HUDEP-2 (cell line): Measurements from ENCODE around the gene SLC4A8.
"Not testable (repeated sequence)": the region's sequence is repeated elsewhere in the genome, so short reads cannot be mapped to it uniquely, and the experiment has no call there.

ENCODE experiments used
- DNase-seq, 76 experiments: peaks; one replicate each; lab custom pipeline; 2025; ENCODE audit not compliant: unreplicated experiment in 76 of 76; lab: John Stamatoyannopoulos, UW

The SLC4A8 gene

GRCh38 chr12:51421266-51421884, 3.3 kb upstream of the SLC4A8 start:
- DNase-seq: peak in 43 of 76 experiments; percentile 3 to 69 (median 34)

GRCh38 chr12:51424094-51424661, 453 bp upstream of the SLC4A8 start:
- DNase-seq: no peak

- no peak for DNase-seq
These were observed 3.6 kb downstream of the SLC4A8 start for GRCh38 chr12:51428256-51428655.

- DNase-seq: no peak
These were observed 5.1 kb downstream of the SLC4A8 start for GRCh38 chr12:51429700-51430099.

- no peak for DNase-seq
These were observed 5.7 kb downstream of the SLC4A8 start for GRCh38 chr12:51430196-51430895.

- no peak for DNase-seq
These were observed 8.3 kb downstream of the SLC4A8 start for GRCh38 chr12:51432921-51433320.

GRCh38 chr12:51434305-51434704, 9.7 kb downstream of the SLC4A8 start:
- no peak for DNase-seq

DNA sequence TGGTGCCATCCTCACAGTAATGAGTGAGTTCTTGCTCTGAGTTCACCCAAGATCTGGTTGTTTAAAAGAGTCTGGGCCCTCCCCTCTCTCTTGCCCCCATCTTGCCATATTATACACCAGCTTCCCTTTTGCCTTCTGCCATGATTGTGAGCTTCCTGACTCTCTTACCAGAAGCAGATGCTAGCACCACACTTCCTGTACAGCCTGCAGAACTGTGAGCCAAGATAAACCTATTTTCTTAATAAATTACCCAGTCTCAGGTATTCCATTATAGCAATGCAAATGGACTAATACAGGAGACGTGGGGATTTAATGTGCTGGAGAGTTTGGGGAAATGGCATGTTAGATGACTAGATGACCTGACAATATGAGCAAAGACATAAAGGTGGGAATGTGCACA, 12.8 kb downstream of the SLC4A8 start:
- no peak for DNase-seq

GRCh38 chr12:51439330-51439729, 14.7 kb downstream of the SLC4A8 start:
- no peak for DNase-seq

DNA sequence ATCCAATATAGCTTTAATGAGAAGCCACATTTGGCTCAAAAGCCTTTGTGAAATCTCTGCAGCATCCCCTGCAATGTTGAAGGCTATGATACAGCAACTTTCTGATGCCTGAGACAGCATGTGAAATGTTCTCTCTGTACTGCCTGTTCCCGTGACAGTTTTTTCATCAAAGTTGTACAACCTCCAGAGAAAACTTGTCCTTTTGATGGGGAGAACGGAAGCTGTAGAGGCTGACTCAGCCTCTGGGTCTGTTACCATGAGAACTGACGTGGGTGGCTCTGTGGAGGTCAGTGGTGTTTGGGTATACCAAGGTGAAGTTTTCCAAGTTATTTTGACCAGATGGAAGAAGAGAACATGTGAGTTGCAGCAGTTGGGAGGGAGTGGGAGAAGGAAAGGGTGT, 17.0 kb downstream of the SLC4A8 start:
- DNase-seq: no peak

DNA sequence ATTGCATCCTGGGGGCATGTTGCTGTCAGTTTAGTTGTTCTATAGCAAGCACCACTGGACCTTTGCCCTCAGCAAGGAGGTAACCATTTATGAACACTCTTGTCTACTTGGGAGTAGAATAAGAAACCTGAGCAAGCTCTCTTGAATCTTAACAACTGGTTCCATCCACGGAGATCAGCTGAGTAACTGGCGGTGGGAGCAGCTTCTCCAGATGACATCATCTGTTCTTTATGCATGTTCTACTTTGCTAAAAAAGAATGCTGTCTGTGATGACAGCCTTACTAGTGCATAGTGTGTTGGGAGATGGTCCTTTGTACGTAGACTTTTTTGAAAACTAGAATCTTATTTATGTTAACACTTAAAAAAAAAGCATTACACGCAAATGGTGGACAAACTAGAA, 17.7 kb downstream of the SLC4A8 start:
- no peak for DNase-seq

DNA sequence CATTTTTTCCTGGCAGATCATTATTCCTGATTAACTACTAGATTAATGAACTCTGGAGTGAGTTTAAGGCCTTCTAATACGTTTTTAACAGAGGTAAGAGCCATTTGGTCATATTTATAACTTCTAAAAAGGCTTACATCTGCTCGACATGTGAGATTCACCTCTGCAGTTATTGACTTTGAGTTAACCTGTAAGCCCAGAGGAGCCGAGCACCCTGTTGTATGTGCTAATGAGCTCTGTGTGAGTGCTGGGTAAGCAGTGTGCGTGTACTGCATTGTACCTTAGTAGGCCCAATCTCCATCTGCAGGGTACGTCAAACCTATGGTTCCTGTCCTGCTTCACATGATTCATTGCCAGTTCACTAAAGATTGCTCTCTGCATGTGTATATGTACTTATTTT, 18.9 kb downstream of the SLC4A8 start:
- DNase-seq: no peak

DNA sequence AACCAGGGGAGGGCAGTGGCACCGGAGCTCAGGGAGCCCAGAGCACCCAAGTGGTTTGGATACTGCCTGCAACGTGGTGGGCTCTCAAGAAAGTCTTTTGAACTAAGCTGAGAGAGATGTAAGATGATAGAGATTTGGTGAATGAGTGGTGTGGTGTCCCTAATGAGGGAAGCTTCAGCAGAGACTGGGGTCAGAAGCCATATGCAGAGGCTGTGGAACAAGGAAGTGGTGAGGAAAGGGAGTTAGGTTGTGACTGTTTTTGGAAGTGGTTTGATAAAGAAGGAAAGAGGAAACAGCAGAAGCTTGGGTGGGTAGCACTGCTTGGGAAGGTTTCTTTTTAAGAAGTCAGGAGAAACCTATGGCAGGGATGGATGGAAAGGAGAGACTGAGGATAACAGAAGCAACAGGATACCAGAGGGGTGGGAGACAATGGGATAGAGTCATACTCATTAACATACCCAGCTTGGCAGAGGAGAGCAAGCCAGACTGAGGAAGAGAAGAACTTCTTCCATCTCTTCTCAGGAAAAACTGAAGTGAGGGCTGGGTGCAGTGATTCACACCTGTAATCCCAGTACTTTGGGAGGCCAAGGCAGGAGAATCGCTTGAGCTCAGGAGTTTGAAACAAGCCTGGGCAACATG, 24.1 kb downstream of the SLC4A8 start:
- DNase-seq: no peak

GRCh38 chr12:51449580-51450246, 25.1 kb downstream of the SLC4A8 start:
- DNase-seq: no peak

GRCh38 chr12:51450333-51450732, 25.7 kb downstream of the SLC4A8 start:
- no peak for DNase-seq

DNA sequence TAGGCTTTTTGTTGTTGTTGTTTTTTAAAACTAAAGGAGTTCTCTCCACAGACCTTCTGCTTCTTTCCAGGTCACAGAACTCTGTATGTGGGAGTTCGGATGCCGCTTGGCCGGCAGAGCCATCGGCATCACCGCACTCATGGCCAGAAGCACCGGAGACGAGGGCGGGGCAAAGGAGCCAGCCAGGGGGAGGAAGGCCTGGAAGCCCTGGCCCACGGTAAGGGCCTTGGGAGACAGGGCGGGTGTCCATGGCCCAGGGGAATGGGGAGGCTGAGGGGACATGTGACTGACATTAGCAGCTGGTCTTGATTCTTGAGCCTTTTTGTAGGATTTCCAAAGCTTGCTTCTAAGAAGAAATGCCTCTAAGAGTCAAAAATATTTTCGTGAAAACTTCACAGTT, 26.2 kb downstream of the SLC4A8 start:
- no peak for DNase-seq

DNA sequence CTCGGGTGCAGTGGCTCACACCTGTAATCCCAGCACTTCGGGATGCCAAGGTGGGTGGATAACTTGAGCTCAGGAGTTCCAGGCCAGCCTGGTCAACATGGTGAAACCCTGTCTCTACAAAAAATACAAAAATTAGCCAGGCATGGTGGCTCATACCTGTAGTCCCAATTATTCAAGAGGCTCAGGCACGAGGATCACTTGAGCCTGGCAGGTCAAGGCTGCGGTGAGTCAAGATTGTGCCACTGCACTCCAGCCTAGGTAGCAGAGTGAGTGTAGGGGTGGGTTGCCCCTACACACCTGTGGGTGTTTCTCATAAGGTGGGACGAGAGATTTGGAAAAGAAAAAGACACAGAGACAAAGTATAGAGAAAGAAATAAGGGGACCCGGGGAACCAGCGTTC, 29.4 kb downstream of the SLC4A8 start:
- not testable (repeated sequence) for DNase-seq

GRCh38 chr12:51455050-51455449, 30.4 kb downstream of the SLC4A8 start:
- not testable (repeated sequence) for DNase-seq

- no peak for DNase-seq
These were observed 34.0 kb downstream of the SLC4A8 start for GRCh38 chr12:51458635-51459034.

DNA sequence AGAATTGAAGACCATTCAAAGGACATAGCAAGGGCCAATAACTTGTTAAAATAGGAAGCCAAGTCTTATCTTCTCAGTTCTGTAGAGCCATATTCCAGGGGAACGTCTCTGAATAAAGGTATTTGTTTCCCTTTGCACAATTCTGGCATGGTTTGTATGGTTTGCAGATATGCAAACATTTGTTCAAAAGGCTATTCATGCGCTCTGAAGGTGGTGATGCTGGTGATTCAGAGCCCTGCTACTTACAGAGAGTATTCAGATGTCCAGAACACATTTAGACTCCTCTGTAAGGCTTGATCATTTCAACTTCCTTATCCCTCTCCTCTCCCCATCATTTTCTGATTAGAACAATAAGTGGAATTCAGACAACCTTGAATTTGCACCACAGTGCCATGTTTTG, 35.9 kb downstream of the SLC4A8 start:
- no peak for DNase-seq

GRCh38 chr12:51465491-51465890, 40.9 kb downstream of the SLC4A8 start:
- DNase-seq: no peak
